H1 (cell line): ENCODE results near the gene ACER1. TPM values are rescaled to one million over a fixed set of nuclear protein-coding genes. Genes with fewer than 3 reads are reported as not detected.

Source experiments
- CTCF ChIA-PET: fragments of 300-600 bp; sonication (Branson Sonifier 250); formaldehyde crosslinking; loops from one replicate; lab custom pipeline; 2021; ENCODE audit not compliant: partially characterized antibody; lab: Charles Lee
- POLR2A ChIA-PET: fragments of 300-600 bp; sonication (Branson Sonifier 250); formaldehyde crosslinking; loops from one replicate; lab custom pipeline; 2021; ENCODE audit warnings: inconsistent platforms; ENCODE audit not compliant: partially characterized antibody; lab: Charles Lee
- DNase-seq, 2 experiments: peaks; one replicate each; pipeline versions ENCODE4 v3.0.0 to v3.0.0-alpha.2; 2010 to 2022; ENCODE audit warnings: low spot score in 2 of 2, low read depth in 1 of 2, mixed read lengths in 1 of 2
- FAIRE-seq: peaks from 2 replicates; lab custom pipeline; 2011; peaks lifted over from hg19 to GRCh38; lab: Jason Lieb, UNC
- H2AFZ ChIP-seq: 2 replicates; pipeline ENCODE4 v1.8.1; 2012; ENCODE audit warnings: low read length, inconsistent platforms
- H2AK5ac ChIP-seq: 2 replicates; pipeline ENCODE4 v1.6.1; 2013; ENCODE audit warnings: low read depth, low read length
- H2BK120ac ChIP-seq: replicated peaks from 2 replicates; pipeline ENCODE3; 2013; ENCODE audit warnings: low read depth, low read length, inconsistent platforms
- H2BK12ac ChIP-seq: 2 replicates; pipeline ENCODE4 v1.6.1; 2013; ENCODE audit warnings: low read depth, low read length
- H2BK15ac ChIP-seq: 2 replicates; pipeline ENCODE4 v1.6.1; 2013; ENCODE audit warnings: low read length
- H2BK20ac ChIP-seq: 2 replicates; pipeline ENCODE4 v1.6.1; 2013; ENCODE audit warnings: low read length
- H2BK5ac ChIP-seq: 2 replicates; pipeline ENCODE4 v1.6.1; 2013; ENCODE audit warnings: low read depth, low read length
- H3K14ac ChIP-seq: 2 replicates; pipeline ENCODE4 v1.6.1; 2013; ENCODE audit warnings: inconsistent platforms; ENCODE audit not compliant: insufficient read length
- H3K18ac ChIP-seq: 2 replicates; pipeline ENCODE4 v1.6.1; 2013; ENCODE audit warnings: low read length; ENCODE audit errors: extremely low read depth
- H3K23ac ChIP-seq: 2 replicates; pipeline ENCODE4 v1.6.1; 2013; ENCODE audit warnings: inconsistent platforms; ENCODE audit not compliant: insufficient read length
- H3K23me2 ChIP-seq: 2 replicates; pipeline ENCODE4 v1.6.1; 2013; ENCODE audit warnings: low read depth, low read length
- H3K27ac ChIP-seq: 2 replicates; pipeline ENCODE4 v1.6.1; 2011; ENCODE audit warnings: low read depth, low read length, inconsistent platforms
- H3K27me3 ChIP-seq, 4 experiments: replicated peaks in 1 of 4; 1 replicate in 1 of 4; 2 replicates in 3 of 4; pipeline versions ENCODE4 v1.6.1 to v1.8.1; 2011 to 2013; ENCODE audit warnings: low read length in 3 of 4, mild to moderate bottlenecking in 3 of 4, inconsistent platforms in 2 of 4, mixed read lengths in 2 of 4, moderate library complexity in 1 of 4; ENCODE audit not compliant: control insufficient read depth in 3 of 4, insufficient read depth in 3 of 4; ENCODE audit errors: extremely low read depth in 1 of 4
- H3K36me3 ChIP-seq, 4 experiments: 2 replicates each; pipeline versions ENCODE4 v1.6.1 to v1.8.1; 2011 to 2013; ENCODE audit warnings: mild to moderate bottlenecking in 4 of 4, low read length in 3 of 4, moderate library complexity in 2 of 4, control low read depth in 1 of 4, inconsistent platforms in 1 of 4; ENCODE audit not compliant: insufficient read depth in 4 of 4, control insufficient read depth in 2 of 4
- H3K4ac ChIP-seq: replicated peaks from 2 replicates; pipeline ENCODE3; 2013; ENCODE audit warnings: low read length, low read depth, mixed read lengths, inconsistent platforms; ENCODE audit not compliant: insufficient read length
- H3K4me1 ChIP-seq, 4 experiments: replicated peaks in 1 of 4; 1 replicate in 1 of 4; 2 replicates in 3 of 4; pipeline versions ENCODE4 v1.6.1 to v1.8.1; 2011 to 2013; ENCODE audit warnings: low read length in 3 of 4, inconsistent platforms in 2 of 4, mixed read lengths in 1 of 4; ENCODE audit not compliant: insufficient read depth in 4 of 4, control insufficient read depth in 3 of 4
- H3K4me2 ChIP-seq, 2 experiments: 2 replicates each; pipeline versions ENCODE4 v1.6.1 to v1.8.1; 2011 to 2013; ENCODE audit warnings: low read depth in 2 of 2, low read length in 2 of 2, control low read depth in 1 of 2, inconsistent platforms in 1 of 2, mild to moderate bottlenecking in 1 of 2; ENCODE audit not compliant: insufficient read depth in 1 of 2
- H3K4me3 ChIP-seq, 4 experiments: fragments of 200-600, 300-600 bp in 1 of 4; sonication (generic), shearing (Covaris generic), sonication (Bioruptor Twin) in 1 of 4; 2 replicates each; pipeline versions ENCODE4 v1.5.1 to v1.8.1; 2011 to 2016; ENCODE audit warnings: low read length in 4 of 4, low read depth in 3 of 4, control low read depth in 2 of 4, inconsistent platforms in 2 of 4, mild to moderate bottlenecking in 2 of 4, mixed read lengths in 1 of 4, moderate library complexity in 1 of 4; ENCODE audit not compliant: insufficient read depth in 2 of 4; ENCODE audit errors: extremely low read depth in 1 of 4
- H3K56ac ChIP-seq: replicated peaks from 2 replicates; pipeline ENCODE3; 2013; ENCODE audit warnings: low read depth, mild to moderate bottlenecking, mixed read lengths, low read length, inconsistent platforms; ENCODE audit not compliant: insufficient read length
- H3K79me1 ChIP-seq: 2 replicates; pipeline ENCODE4 v1.6.1; 2013; ENCODE audit warnings: low read depth, low read length, control low read depth
- H3K79me2 ChIP-seq, 2 experiments: 2 replicates each; pipeline versions ENCODE4 v1.6.1 to v1.8.1; 2012 to 2013; ENCODE audit warnings: low read length in 2 of 2, mild to moderate bottlenecking in 2 of 2, inconsistent platforms in 1 of 2; ENCODE audit not compliant: insufficient read depth in 2 of 2, control insufficient read depth in 1 of 2
- H3K9ac ChIP-seq, 4 experiments: replicated peaks in 1 of 4; 1 replicate in 1 of 4; 2 replicates in 3 of 4; pipeline versions ENCODE4 v1.6.1 to v1.8.1; 2011 to 2013; ENCODE audit warnings: low read depth in 3 of 4, low read length in 3 of 4, control low read depth in 2 of 4, mild to moderate bottlenecking in 2 of 4, moderate library complexity in 2 of 4, inconsistent platforms in 1 of 4; ENCODE audit errors: extremely low read depth in 1 of 4
- H3K9me3 ChIP-seq, 2 experiments: 2 replicates each; pipeline versions ENCODE4 v1.6.1 to v1.8.1; 2012 to 2013; ENCODE audit warnings: mild to moderate bottlenecking in 2 of 2, moderate library complexity in 2 of 2, control low read depth in 1 of 2, inconsistent platforms in 1 of 2, low read depth in 1 of 2, low read length in 1 of 2, mixed read lengths in 1 of 2; ENCODE audit not compliant: insufficient read depth in 2 of 2
- H4K20me1 ChIP-seq, 2 experiments: replicated peaks in 1 of 2; 2 replicates each; pipeline versions ENCODE3 to v1.8.1; 2011 to 2013; ENCODE audit warnings: inconsistent platforms in 2 of 2, low read length in 2 of 2, mild to moderate bottlenecking in 1 of 2; ENCODE audit not compliant: insufficient read depth in 2 of 2, control insufficient read depth in 1 of 2
- H4K5ac ChIP-seq: 2 replicates; pipeline ENCODE4 v1.6.1; 2013; ENCODE audit warnings: low read length, low read depth, mixed read lengths, inconsistent platforms; ENCODE audit not compliant: insufficient read length
- H4K8ac ChIP-seq: 2 replicates; pipeline ENCODE4 v1.8.0; 2013; ENCODE audit warnings: mild to moderate bottlenecking, moderate library complexity, low read length, inconsistent platforms; ENCODE audit not compliant: insufficient read depth; ENCODE audit errors: extremely low read depth
- H4K91ac ChIP-seq: replicated peaks from 2 replicates; pipeline ENCODE3; 2013; ENCODE audit warnings: low read length, mixed read lengths, inconsistent platforms; ENCODE audit not compliant: insufficient read length
- EZH2 ChIP-seq: fragments of 200-600 bp; sonication (generic); IDR thresholded peaks from 2 replicates; pipeline ENCODE4 v1.7.1; 2012; ENCODE audit warnings: low read depth, mild to moderate bottlenecking, moderate library complexity, low read length, inconsistent platforms; ENCODE audit not compliant: severe bottlenecking
- FOSL1 ChIP-seq: IDR thresholded peaks from 2 replicates; pipeline ENCODE4 v1.6.1; 2011; ENCODE audit warnings: mild to moderate bottlenecking, low read depth, low read length, moderate library complexity; ENCODE audit not compliant: insufficient read depth
- GABPA ChIP-seq: IDR thresholded peaks from 2 replicates; pipeline ENCODE4 v1.6.1; 2011; ENCODE audit warnings: mild to moderate bottlenecking, low read length, moderate library complexity, borderline replicate concordance; ENCODE audit not compliant: insufficient read depth
- KDM4A ChIP-seq: IDR thresholded peaks from one replicate; pipeline ENCODE4 v1.7.1; 2012; ENCODE audit warnings: low read depth, mild to moderate bottlenecking, moderate library complexity, low read length, inconsistent platforms; ENCODE audit not compliant: severe bottlenecking
- RAD21 ChIP-seq, 2 experiments: IDR thresholded peaks in 1 of 2; conservative IDR thresholded peaks in 1 of 2; 2 replicates each; pipeline ENCODE4 v1.6.1; 2011; ENCODE audit warnings: low read depth in 2 of 2, low read length in 2 of 2, improper control_type of control experiment in 1 of 2, inconsistent platforms in 1 of 2, mild to moderate bottlenecking in 1 of 2, moderate library complexity in 1 of 2
- RBBP5 ChIP-seq: IDR thresholded peaks from 2 replicates; pipeline ENCODE4 v1.7.1; 2012; ENCODE audit warnings: low read depth, mild to moderate bottlenecking, inconsistent platforms, low read length, moderate library complexity, borderline replicate concordance
- TCF12 ChIP-seq: IDR thresholded peaks from 2 replicates; pipeline ENCODE4 v1.6.1; 2011; ENCODE audit warnings: low read depth, mild to moderate bottlenecking, low read length
- YY1 ChIP-seq: IDR thresholded peaks from 2 replicates; pipeline ENCODE4 v1.6.1; 2011; ENCODE audit warnings: low read depth, mild to moderate bottlenecking, low read length
- WGBS, 2 experiments: shearing (Covaris generic) in 1 of 2; methylation state at CpG; one replicate each; pipeline versions ENCODE4 v1.1.6 to v1.1.7; 2013 to 2015; ENCODE audit warnings: low lambda C conversion rate in 2 of 2, mixed read lengths in 2 of 2, inconsistent platforms in 1 of 2, low coverage in 1 of 2, missing lambda C conversion rate in 1 of 2; ENCODE audit not compliant: insufficient replicate concordance in 2 of 2, insufficient coverage in 1 of 2, insufficient read length in 1 of 2; ENCODE audit errors: extremely low coverage in 1 of 2, missing lambda C conversion rate in 1 of 2; 5-methylcytosine and 5-hydroxymethylcytosine counted together
- polyA plus RNA-seq, 7 experiments: library from polyadenylated mRNA; depleted of rRNA in 3 of 7; stranded (reverse) in 5 of 7; unstranded in 2 of 7; fragments of >200 nt in 5 of 7; fragments of 200-250 nt in 2 of 7; gene quantifications; 1 replicate in 5 of 7; 2 replicates in 1 of 7; 4 replicates in 1 of 7; pipeline versions ENCODE4 v1.2.1 to v1.2.3, GENCODE V29; 2011 to 2013; ENCODE audit warnings: missing spikeins in 2 of 7, mixed read lengths in 2 of 7
- total RNA-seq: library from RNA; stranded (reverse); fragmentation: NEBNext Ultra II Directional; extraction: Animal tissue kit (Norgen Biotek cat#: 25700); gene quantifications from 2 replicates; pipeline ENCODE4 v1.2.1, GENCODE V29; 2021

The ACER1 gene
- total and polyA plus RNA-seq, 2 of the 8 experiments (the other 6 are each of a cell fraction or from before 2014, with no cell fraction given), result 0.05 TPM; not detected in 1

GRCh38 chr19:6374711-6375410, 41.4 kb upstream of the ACER1 start:
- Histone ChIP-seq H4K5ac (no peak overlapping the region), H3K36me3 (peaks cover 3 to 14% (median 7%) of the 10 kb centered on the region in 4 experiments; a peak in 6 of 8 replicates), H3K27me3 (no peaks in the 10 kb centered on the region), H3K79me1 (no peaks in the 10 kb centered on the region), H2BK12ac (no peak overlapping the region), H3K4me3 (peak overlapping the region in 1 of 4 experiments; percentile 52; a peak in 1 of 8 replicates), H3K23me2 (peaks cover 4% of the 10 kb centered on the region; the same call in 1 of the 2 replicates), H3K4me2 (peak overlapping the region in 1 of 2 experiments; percentile 12; a peak in 2 of 4 replicates), H2BK15ac (no peak overlapping the region), H3K4me1 (peaks cover 0 to 11% (median 7%) of the 10 kb centered on the region in 4 experiments; a peak in 5 of 7 replicates), H2AFZ (no peak overlapping the region), H4K8ac (no peak overlapping the region; the same call in 1 of the 2 replicates), H3K56ac (no peak overlapping the region), H4K91ac (no peak overlapping the region), H2BK5ac (0 out of 2 replicates have a peak overlapping the region, but pooled peaks have one; percentile 67), H3K27ac (no peak overlapping the region; the same call in 1 of the 2 replicates), H2BK20ac (no peak overlapping the region), H3K9ac (no peak overlapping the region), H2AK5ac (0 out of 2 replicates have a peak overlapping the region, but pooled peaks have one; percentile 39), H3K23ac (no peak overlapping the region), H3K14ac (no peak overlapping the region), H3K9me3 (0 out of 4 replicates have a peak, but pooled peaks cover 0 to under 1% of the 10 kb centered on the region in 2 experiments), H2BK120ac (no peak overlapping the region), H3K18ac (no peak overlapping the region), H3K79me2 (no peaks in the 10 kb centered on the region), H3K4ac (no peak overlapping the region), H4K20me1 (peaks cover 0 to 6% of the 10 kb centered on the region in 2 experiments)
- no peak for TF ChIP-seq EZH2
- TF ChIP-seq KDM4A, result no peak
- TF ChIP-seq FOSL1, result no peak
- TF ChIP-seq TCF12, result no peak
- TF ChIP-seq RBBP5, result no peak
- TF ChIP-seq GABPA, result no peak
- TF ChIP-seq YY1, result no peak
- no peak for TF ChIP-seq RAD21 (IDR thresholded peaks at IDR 0.05 in 1 of 2, conservative IDR thresholded peaks at IDR 0.05 in 1 of 2; ENCODE audit: low read depth in 2 of 2, low read length in 2 of 2)
- DNase-seq (no peak), FAIRE-seq (no peak)
- ChIA-PET CTCF (interaction anchor here (1.2 kb wide), 1 partner anchor 38 kb away, joined by 3 read pairs; no protein-coding TSS in a partner anchor), POLR2A (interaction anchor here (1.3 to 9.9 kb wide), 2 partner anchors 11 to 16 kb away, joined by 5 to 81 read pairs; partner anchors contain the start of gene GTF2F1)
- WGBS, 2 experiments, result 94% methylated on average over 29 of the region's 29 CpGs; no CpG with 5 or more reads in 1 of the 2 experiments
